SKM-1 (cell line): Measurements from ENCODE around the gene LIMS1.
A peak's percentile ranks its signal among the peaks of the same experiment; 100 is the strongest.
"Not testable (repeated sequence)": the region's sequence is repeated elsewhere in the genome, so short reads cannot be mapped to it uniquely, and the experiment has no call there.

Experiments
- DNase-seq: peaks from one replicate; lab custom pipeline; 2025; ENCODE audit not compliant: unreplicated experiment; lab: John Stamatoyannopoulos, UW

Gene LIMS1

DNA sequence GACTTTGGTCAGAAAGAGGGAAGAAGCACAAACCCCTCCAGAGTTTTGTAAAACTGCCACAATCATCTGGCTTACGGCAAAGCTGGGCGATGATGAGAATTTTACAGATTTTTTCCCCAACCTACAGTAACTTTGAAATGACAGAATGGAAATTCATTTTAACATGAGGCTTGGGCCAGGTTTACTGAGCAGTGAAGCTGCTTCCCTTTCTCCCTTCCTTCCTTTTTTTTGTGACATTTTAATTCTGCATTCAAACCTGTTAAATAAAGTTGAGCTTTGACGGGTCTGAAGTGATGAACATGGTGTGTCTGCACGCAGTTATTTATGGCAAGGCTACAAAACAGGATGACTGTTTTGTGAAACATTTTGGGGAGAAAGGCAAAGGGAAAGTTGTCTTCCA lies 123.2 kb downstream of the LIMS1 start:
- DNase-seq: not testable (repeated sequence)

DNA sequence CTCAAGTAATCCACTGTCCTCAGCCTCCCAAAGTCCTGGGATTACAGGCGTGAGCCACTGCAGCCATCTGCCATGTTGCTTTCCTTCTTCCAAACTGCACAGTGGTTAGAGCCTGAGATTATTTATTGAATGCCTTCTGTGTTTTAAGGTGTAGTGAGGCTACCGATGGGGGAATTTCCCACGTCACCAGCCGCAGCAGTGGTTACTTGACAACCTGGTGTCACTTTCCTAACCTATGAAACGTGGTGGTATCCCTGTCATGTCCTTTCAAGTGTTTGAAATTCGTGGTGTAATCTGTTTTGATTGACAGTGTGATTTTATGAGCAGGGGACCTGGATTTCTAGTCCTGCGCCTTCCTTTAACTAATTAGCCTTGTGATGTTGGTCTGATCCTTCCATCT lies 124.3 kb downstream of the LIMS1 start:
- not testable (repeated sequence) for DNase-seq

DNA sequence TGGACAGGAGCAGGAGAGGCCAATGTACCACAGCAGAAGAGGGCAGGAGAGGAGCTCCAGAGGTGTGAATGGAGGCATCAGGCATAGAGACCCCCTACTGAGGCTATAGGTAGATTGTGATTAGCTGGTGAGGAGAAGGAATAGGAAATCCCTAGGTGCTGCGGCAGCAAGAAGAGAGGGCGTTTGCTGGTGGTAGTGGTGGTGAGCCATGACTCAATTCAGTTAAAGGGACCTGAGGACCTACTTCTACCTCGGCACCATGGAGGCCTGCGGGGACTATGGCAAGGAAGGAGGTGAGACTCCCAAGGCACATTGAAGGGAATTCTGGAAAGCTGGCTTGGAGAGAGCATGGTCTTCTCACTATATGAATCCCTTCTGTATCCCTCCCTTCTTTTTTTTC lies 127.2 kb downstream of the LIMS1 start:
- DNase-seq: not testable (repeated sequence)

DNA sequence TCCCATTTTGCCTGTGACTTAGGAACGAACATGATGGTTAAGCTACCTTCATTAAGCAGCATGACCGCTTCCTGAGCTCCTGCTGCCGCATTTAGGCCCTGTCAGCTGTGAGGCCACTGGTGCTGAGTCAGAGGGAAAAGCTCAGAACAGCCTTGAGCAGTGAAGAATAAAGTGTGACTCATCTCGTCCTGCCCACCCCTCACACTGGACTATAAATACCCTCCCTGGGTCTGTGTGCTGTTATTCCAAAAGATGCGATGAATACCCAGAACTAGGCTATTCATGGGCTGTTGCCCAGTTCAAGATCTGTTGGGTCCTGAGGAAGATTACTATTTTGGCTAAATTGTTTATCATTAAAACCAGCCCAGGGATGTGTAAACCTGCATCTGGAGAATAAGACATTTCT lies 127.9 kb downstream of the LIMS1 start:
- not testable (repeated sequence) for DNase-seq

- not testable (repeated sequence) for DNase-seq
Measured at GRCh38 chr2:108663346-108663745, 129.1 kb downstream of the LIMS1 start.

- not testable (repeated sequence) for DNase-seq
Measured at GRCh38 chr2:108664089-108664488, 129.8 kb downstream of the LIMS1 start.

DNA sequence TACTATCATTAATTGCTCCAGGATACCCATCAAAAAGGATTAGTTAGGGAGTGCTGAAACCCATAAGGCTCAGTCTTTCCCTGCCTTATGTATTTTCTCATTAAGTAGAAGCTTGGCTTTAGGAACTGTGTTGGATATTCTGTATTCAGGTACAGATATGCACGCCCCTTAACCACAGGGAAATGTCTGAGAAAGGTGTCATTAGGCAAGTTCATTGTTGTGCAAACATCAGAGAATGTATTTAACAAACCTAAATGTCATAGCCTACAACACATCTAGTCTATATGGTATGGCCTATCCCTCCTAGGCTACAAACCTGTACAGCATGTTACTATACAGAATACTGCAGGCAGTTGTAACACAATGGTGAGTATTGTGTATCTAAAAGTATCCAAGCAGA lies 130.7 kb downstream of the LIMS1 start:
- not testable (repeated sequence) for DNase-seq

- DNase-seq: peak; percentile 6
Measured at GRCh38 chr2:108665975-108666374, 131.7 kb downstream of the LIMS1 start.

DNA sequence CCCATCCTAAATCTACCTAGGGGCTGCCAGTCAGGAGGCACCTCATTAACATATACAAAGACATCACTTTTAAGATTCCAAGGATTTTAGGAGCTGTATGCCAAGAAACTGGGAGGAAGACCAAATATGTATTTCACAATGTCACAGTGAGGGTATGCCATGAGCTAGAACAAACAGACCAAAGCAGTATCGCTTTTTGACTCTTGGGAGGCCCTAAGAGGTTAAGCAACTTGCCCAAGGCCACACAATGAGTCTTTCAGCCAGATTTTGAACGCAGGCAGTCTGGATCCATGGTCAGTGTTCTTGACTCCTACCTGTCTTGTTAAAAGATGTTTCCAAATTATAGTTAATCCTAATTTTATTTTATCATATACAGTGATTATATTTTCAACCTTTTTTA lies 132.9 kb downstream of the LIMS1 start:
- not testable (repeated sequence) for DNase-seq

DNA sequence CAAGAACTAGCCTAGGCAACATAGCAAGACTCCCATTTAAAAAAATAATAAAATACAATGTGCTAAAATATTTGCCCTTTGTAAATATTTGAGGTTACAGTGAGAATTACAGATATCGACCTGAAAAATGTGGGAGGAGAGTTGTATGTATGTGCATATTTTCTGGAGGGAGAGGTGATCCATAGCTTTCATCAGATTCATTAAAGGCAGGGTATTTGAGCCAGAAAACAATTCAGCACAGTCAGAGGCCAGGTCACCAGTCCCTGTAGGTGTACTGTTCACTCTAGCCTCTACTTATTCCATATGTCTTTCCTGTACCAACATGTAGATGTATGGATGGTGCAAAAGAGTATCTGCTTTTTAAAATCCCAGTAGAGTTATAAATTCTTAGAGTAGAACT lies 136.0 kb downstream of the LIMS1 start:
- not testable (repeated sequence) for DNase-seq

DNA sequence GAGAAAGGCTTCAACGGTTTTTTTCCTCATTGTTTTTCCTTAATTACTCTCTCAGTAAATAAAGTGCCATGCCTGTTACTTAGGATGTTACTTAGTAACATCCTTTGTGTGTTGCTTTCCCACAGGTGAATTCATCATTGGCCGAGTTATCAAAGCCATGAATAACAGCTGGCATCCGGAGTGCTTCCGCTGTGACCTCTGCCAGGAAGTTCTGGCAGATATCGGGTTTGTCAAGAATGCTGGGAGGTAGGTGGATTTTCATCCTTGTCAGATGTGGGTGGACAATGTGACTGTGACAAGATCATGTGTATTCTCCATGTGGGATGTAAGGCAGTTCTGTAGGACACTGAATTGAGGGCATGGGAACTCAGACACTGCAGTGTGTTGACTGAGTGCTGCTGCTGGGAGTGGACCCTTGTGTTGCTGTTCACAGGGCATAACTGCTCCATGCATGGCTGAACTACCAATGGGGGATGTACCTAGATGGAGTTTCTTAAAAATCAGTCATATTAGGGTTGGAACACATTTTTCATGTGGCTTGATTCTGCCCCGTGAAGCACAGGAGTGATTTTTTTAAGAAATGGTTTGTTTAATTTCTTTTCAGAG lies 138.0 kb downstream of the LIMS1 start:
- not testable (repeated sequence) for DNase-seq

DNA sequence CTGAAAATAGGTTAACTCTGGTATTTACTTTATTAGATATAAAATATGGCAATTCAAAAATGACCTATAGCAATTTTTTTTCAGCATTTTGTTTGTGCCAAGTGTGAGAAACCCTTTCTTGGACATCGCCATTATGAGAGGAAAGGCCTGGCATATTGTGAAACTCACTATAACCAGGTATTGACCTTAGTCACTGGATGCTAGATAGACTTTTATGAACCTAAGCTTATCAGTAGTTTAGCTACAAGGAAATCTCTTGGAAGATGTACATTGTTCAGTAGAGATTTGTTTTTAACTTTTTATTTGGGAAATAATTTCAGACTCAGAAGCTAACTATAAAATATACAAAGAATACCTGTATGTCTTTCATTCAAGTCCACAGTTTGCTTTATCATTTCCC lies 142.3 kb downstream of the LIMS1 start:
- not testable (repeated sequence) for DNase-seq

DNA sequence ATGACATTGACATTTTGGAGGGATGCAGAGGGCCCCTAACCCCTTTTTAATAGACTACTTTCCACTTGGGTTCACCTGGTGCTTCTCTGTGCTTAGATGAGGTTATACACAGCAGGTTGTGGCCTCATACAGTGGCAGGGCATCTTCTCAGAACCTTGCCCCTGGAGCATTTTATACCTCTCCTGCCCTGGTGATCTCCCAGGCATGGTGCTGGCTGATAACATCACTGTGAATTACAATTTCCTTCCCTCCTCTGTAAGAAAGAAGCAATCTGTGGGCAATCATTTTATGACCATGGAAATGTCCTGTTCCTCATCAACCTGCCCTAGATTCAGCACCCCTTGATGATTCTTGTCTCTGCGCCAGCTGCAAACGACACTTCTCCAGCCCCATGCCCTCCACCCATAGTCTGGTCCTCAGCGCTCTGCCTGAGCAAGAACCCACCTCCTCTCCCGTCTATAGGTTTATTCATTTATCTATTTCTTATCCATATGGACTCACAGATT lies 143.0 kb downstream of the LIMS1 start:
- DNase-seq: not testable (repeated sequence)

DNA sequence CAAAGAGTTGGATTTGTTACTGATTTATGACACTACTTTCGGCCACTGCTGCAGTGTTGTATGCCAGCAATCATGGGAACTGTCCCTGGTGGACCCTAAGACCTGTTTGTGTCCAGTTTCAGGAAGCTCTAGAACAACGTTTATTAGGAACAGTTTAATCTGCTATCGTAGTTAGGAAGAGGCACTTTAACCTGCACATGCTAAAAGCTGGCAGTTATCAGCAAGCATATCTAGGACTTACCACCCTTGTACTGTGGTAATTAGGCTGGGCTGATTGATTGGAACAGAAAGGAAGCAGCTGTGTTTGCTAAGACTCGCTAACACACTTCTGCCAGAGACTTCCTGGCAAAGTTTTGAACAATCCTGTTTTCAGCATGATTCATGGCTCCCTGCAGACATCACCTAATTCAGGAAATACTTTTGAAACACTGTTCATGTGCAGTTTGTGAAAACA lies 144.0 kb downstream of the LIMS1 start:
- DNase-seq: not testable (repeated sequence)

GRCh38 chr2:108680805-108681204 lies 146.5 kb downstream of the LIMS1 start:
- DNase-seq: not testable (repeated sequence)

GRCh38 chr2:108688818-108689756 lies 154.8 kb downstream of the LIMS1 start:
- DNase-seq: not testable (repeated sequence)

- not testable (repeated sequence) for DNase-seq
Measured at GRCh38 chr2:108690001-108690400, 155.7 kb downstream of the LIMS1 start.

DNA sequence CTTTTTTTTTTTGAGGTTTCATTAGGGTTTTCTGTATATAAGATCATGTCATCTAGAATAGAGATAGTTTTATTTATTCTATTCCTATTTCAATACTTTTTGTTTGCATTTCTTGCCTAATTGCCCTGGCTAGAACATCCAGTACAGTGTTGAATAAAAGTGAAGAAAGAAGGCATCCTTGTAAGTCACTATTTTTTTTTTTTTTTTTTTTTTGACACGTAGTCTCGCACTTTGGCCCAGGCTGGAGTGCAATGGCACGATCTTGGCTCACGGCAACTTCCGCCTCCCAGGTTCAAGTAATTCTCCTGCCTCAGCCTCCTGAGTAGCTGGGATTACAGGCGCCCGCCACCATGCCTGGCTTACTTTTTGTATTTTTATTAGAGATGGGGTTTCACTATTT lies 157.2 kb downstream of the LIMS1 start:
- DNase-seq: no peak

GRCh38 chr2:108701208-108701607 lies 166.9 kb downstream of the LIMS1 start:
- no peak for DNase-seq

DNA sequence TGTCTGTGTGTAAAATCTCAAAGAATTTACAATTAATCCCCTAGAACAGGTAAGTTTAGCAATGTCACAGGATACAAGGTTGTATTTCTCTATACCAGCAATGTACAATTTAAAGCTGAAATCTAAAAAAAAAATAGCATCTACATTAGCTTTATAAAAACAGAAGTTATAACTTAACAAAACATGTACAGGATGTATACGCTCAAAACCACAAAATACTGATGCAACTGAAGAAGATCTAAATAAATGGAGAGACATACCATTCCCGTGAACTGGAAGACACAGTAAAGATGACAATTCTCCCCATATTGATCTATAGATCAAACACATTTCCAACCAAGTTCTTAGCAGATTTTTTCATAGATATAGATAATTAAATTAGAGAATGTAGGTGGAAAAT lies 167.5 kb downstream of the LIMS1 start:
- no peak for DNase-seq

GRCh38 chr2:108704871-108705270 lies 170.6 kb downstream of the LIMS1 start:
- DNase-seq: no peak

DNA sequence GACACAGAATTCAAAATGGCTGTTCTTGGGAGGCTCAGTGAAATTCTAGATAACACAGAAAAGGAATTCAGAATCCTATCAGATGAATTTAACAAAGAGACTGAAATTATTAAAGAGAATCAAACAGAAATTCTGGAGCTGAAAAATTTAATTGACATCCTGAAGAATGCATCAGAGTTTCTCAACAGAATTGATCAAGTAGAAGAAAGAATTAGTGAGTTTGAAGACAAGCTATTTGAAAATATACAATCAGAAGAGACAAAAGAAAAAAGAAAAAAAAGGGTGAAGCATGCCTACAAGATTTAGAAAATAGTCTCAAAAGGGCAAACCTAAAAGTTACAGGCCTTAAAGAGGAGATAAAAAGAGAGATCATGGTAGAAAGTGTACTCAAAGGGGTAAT lies 173.0 kb downstream of the LIMS1 start:
- DNase-seq: no peak
